Caco-2 (cell line): ENCODE measurements around the gene SYVN1. TPM values are rescaled to one million over a fixed set of nuclear protein-coding genes. Genes with fewer than 3 reads are reported as not detected.

Source experiments
- BruUV-seq: library from RNA; stranded (reverse); fragments of 400-500 nt; replicated peaks from 2 replicates; lab custom pipeline; 2021; lab: Mats Ljungman, UMichigan
- CTCF ChIA-PET: fragments of 300-600 bp; sonication (Branson Sonifier 250); formaldehyde crosslinking; loops from one replicate; lab custom pipeline; 2022; ENCODE audit warnings: antibody characterized with exemption; lab: Charles Lee
- POLR2A ChIA-PET: fragments of 300-600 bp; sonication (Branson Sonifier 250); formaldehyde crosslinking; loops from one replicate; lab custom pipeline; 2022; ENCODE audit warnings: antibody characterized with exemption; lab: Charles Lee
- DNase-seq, 2 experiments: peaks; one replicate each; pipeline versions ENCODE4 v3.0.0 to v3.0.0-alpha.2; 2020 to 2022
- H3K27me3 ChIP-seq: replicated peaks from 2 replicates; pipeline ENCODE4 v1.6.0; 2011; ENCODE audit warnings: low read length; ENCODE audit not compliant: control insufficient read depth, insufficient read depth
- H3K36me3 ChIP-seq: 2 replicates; pipeline ENCODE4 v1.5.1; 2011; ENCODE audit warnings: low read length; ENCODE audit not compliant: control insufficient read depth, insufficient read depth
- H3K4me1 ChIP-seq: fragments of 250-450 bp; sonication (Bioruptor Pico); 2 replicates; pipeline ENCODE4 v1.5.1; 2020; ENCODE audit warnings: mild to moderate bottlenecking
- H3K4me3 ChIP-seq: 2 replicates; pipeline ENCODE4 v1.5.1; 2011; ENCODE audit warnings: low read depth, mild to moderate bottlenecking, control low read depth, low read length
- H3K9me3 ChIP-seq: fragments of 250-450 bp; sonication (Bioruptor Pico); 2 replicates; pipeline ENCODE4 v1.5.1; 2020; ENCODE audit warnings: mild to moderate bottlenecking, moderate library complexity
- H3K27ac Mint-ChIP-seq: one replicate; pipeline ENCODE4 v1.8.0; 2022; ENCODE audit warnings: mixed read lengths; ENCODE audit not compliant: unreplicated experiment
- H3K27me3 Mint-ChIP-seq: one replicate; pipeline ENCODE4 v1.8.0; 2022; ENCODE audit warnings: mixed read lengths; ENCODE audit not compliant: insufficient read depth, unreplicated experiment
- H3K36me3 Mint-ChIP-seq: one replicate; pipeline ENCODE4 v1.8.0; 2022; ENCODE audit warnings: mild to moderate bottlenecking, mixed read lengths; ENCODE audit not compliant: insufficient read depth, unreplicated experiment
- H3K4me1 Mint-ChIP-seq: one replicate; pipeline ENCODE4 v1.8.0; 2022; ENCODE audit warnings: low read depth, mixed read lengths; ENCODE audit not compliant: unreplicated experiment
- H3K4me3 Mint-ChIP-seq: one replicate; pipeline ENCODE4 v1.8.0; 2022; ENCODE audit warnings: mild to moderate bottlenecking, moderate library complexity, mixed read lengths; ENCODE audit not compliant: unreplicated experiment
- H3K9me3 Mint-ChIP-seq: one replicate; pipeline ENCODE4 v1.8.0; 2022; ENCODE audit warnings: mixed read lengths; ENCODE audit not compliant: unreplicated experiment
- CTCF ChIP-seq, 2 experiments: fragments of 200-600 bp in 1 of 2; IDR thresholded peaks; 1 replicate in 1 of 2; 2 replicates in 1 of 2; pipeline versions ENCODE4 v1.5.1 to v1.8.0; 2011 to 2022; ENCODE audit warnings: antibody characterized with exemption in 1 of 2, control low read depth in 1 of 2, inconsistent platforms in 1 of 2, low read depth in 1 of 2, low read length in 1 of 2, mild to moderate bottlenecking in 1 of 2, moderate library complexity in 1 of 2; ENCODE audit not compliant: insufficient read depth in 1 of 2, severe bottlenecking in 1 of 2, unreplicated experiment in 1 of 2
- intact Hi-C: fragments of 100-400 bp; cut with micrococcal nuclease; formaldehyde crosslinking; loops from one replicate; pipeline ENCODE4 v1.10.0; 2022; ENCODE audit not compliant: unreplicated experiment
- total RNA-seq: library from RNA; stranded (reverse); gene quantifications from 2 replicates; pipeline ENCODE4 v1.2.3, GENCODE V29; 2022

SYVN1 gene
- total RNA-seq, 1 experiment from 2014 or later = 50.9 TPM

GRCh38 chr11:65116370-65117205 lies 17.7 kb downstream of the SYVN1 start:
- ChIA-PET CTCF (interaction anchor here (0.6 to 2.2 kb wide), 6 partner anchors 17 to 1754 kb away, joined by 3 to 9 read pairs (median 4); partner anchors contain the start of genes CAPN1 and SF1), POLR2A (interaction anchor here (0.6 to 1.4 kb wide), 7 partner anchors 15 to 613 kb away, joined by 3 to 9 read pairs (median 3); partner anchors contain the start of gene CAPN1)
- H3K27me3 Mint-ChIP-seq = no peaks in the 10 kb centered on the region
- Histone ChIP-seq H3K9me3 (no peaks in the 10 kb centered on the region), H3K4me3 (peak overlapping the region; percentile 87), H3K4me1 (peaks cover 25% of the 10 kb centered on the region), H3K36me3 (peaks cover 10% of the 10 kb centered on the region), H3K27me3 (no peaks in the 10 kb centered on the region)
- intact Hi-C loops = loop anchor here (1.0 to 10.0 kb wide), 4 partner anchors 20 to 342 kb away; partner anchors contain the start of genes ARL2, SF1 and VPS51
- peaks cover 13% of the 10 kb centered on the region for H3K4me1 Mint-ChIP-seq
- peak overlapping the region; percentile 92 for H3K27ac Mint-ChIP-seq
- no TSS peak for BruUV-seq
- peak in 1 of 2 experiments; percentile 2 for TF ChIP-seq CTCF (IDR thresholded peaks at IDR 0.05; ENCODE audit: insufficient read depth in 1 of 2, low read depth in 1 of 2, low read length in 1 of 2, severe bottlenecking in 1 of 2, unreplicated experiment in 1 of 2)
- DNase-seq = peak; percentile 49 to 53
- no peaks in the 10 kb centered on the region for H3K9me3 Mint-ChIP-seq
- peak overlapping the region; percentile 83 for H3K4me3 Mint-ChIP-seq
- peaks cover 96% of the 10 kb centered on the region for H3K36me3 Mint-ChIP-seq

- Mint-ChIP-seq H3K27me3 (no peaks in the 10 kb centered on the region), H3K36me3 (peaks cover 95% of the 10 kb centered on the region), H3K4me1 (peaks cover 6% of the 10 kb centered on the region), H3K9me3 (no peaks in the 10 kb centered on the region), H3K4me3 (peak overlapping the region; percentile 83), H3K27ac (no peak overlapping the region)
- H3K27me3 ChIP-seq = no peaks in the 10 kb centered on the region
- no peak overlapping the region for H3K4me3 ChIP-seq
- H3K9me3 ChIP-seq = no peaks in the 10 kb centered on the region
- ChIA-PET POLR2A (interaction anchor here (0.9 kb wide), 1 partner anchor 19 kb away, joined by 3 read pairs; no protein-coding TSS in a partner anchor), CTCF (no interaction called here)
- BruUV-seq = no TSS peak
- DNase-seq = no peak
- intact Hi-C loops = loop anchor here (5.0 to 10.0 kb wide), 2 partner anchors 137 to 341 kb away; partner anchors contain the start of gene SF1
- no peak for TF ChIP-seq CTCF (IDR thresholded peaks at IDR 0.05; ENCODE audit: insufficient read depth in 1 of 2, low read depth in 1 of 2, low read length in 1 of 2, severe bottlenecking in 1 of 2, unreplicated experiment in 1 of 2)
- peaks cover 26% of the 10 kb centered on the region for H3K4me1 ChIP-seq
- H3K36me3 ChIP-seq = peaks cover 7% of the 10 kb centered on the region; the same call in 1 of the 2 replicates
These were observed 18.8 kb downstream of the SYVN1 start for GRCh38 chr11:65115361-65116082.
